Adrenal gland (tissue), 12 donors: ENCODE measurements around the gene CUEDC2. TPM values are rescaled to one million over a fixed set of nuclear protein-coding genes. Genes with fewer than 3 reads are reported as not detected.

Source experiments
- DNase-seq, 7 donors: peaks; one replicate each; pipeline ENCODE4 v3.0.0-alpha.2; 2019 to 2020
- H3K27ac ChIP-seq, 5 donors: fragments of 200-600 bp; sonication (generic) in 4 of 5; 1 replicate in 3 of 5; 2 replicates in 2 of 5; pipeline versions ENCODE4 v1.5.1 to v1.8.0; 2016 to 2020; ENCODE audit warnings: mild to moderate bottlenecking in 1 of 5
- H3K27me3 ChIP-seq: fragments of 200-600 bp; 2 replicates; pipeline ENCODE4 v1.8.0; 2021
- H3K36me3 ChIP-seq, 2 donors: fragments of 200-600 bp; replicated peaks in 1 of 2; 1 replicate in 1 of 2; 2 replicates in 1 of 2; pipeline versions ENCODE4 v1.5.1 to v1.8.0; 2018 to 2022
- H3K4me1 ChIP-seq, 2 donors: fragments of 200-600 bp; replicated peaks in 1 of 2; 1 replicate in 1 of 2; 2 replicates in 1 of 2; pipeline versions ENCODE4 v1.5.1 to v1.8.0; 2018 to 2021
- H3K4me3 ChIP-seq, 4 donors: fragments of 200-600 bp; sonication (generic) in 3 of 4; one replicate each; pipeline ENCODE4 v1.5.1; 2016 to 2018
- H3K9me3 ChIP-seq, 3 donors: fragments of 200-600 bp; sonication (generic) in 1 of 3; replicated peaks in 1 of 3; 1 replicate in 2 of 3; 2 replicates in 1 of 3; pipeline versions ENCODE4 v1.5.1 to v1.8.0; 2016 to 2021
- CTCF ChIP-seq, 6 experiments: fragments of 450-650 bp in 4 of 6; fragments of 200-600 bp in 2 of 6; sonication (generic) in 1 of 6; IDR thresholded peaks; 1 replicate in 5 of 6; 2 replicates in 1 of 6; pipeline versions ENCODE4 v1.5.1 to v1.8.0; 2016 to 2021; ENCODE audit warnings: antibody characterized with exemption in 6 of 6, mild to moderate bottlenecking in 2 of 6, moderate library complexity in 1 of 6
- POLR2A ChIP-seq, 2 donors: fragments of 450-650 bp; IDR thresholded peaks; one replicate each; pipeline ENCODE4 v1.6.1; 2017; ENCODE audit warnings: antibody characterized with exemption in 2 of 2, mild to moderate bottlenecking in 2 of 2, moderate library complexity in 1 of 2
- WGBS, 4 donors: extraction: QIAGEN DNeasy Blood & Tissue Kit in 2 of 4; methylation state at CpG; one replicate each; pipeline versions ENCODE4 v1.1.5 to v1.1.7; 2013 to 2017; 5-methylcytosine and 5-hydroxymethylcytosine counted together
- intact Hi-C, 2 donors: fragments of 100-400 bp; cut with DNase I; formaldehyde crosslinking; loops; one replicate each; pipeline versions ENCODE4 v1.14.1 to v1.15.0; 2022 to 2023
- polyA plus RNA-seq, 3 donors: library from polyadenylated mRNA; stranded (reverse); fragments of 200-250 nt in 2 of 3; fragments of 350-450 nt in 1 of 3; fragmentation: Illumina TruSeq in 1 of 3; extraction: RNeasy Lipid Tissue Mini Kit (QIAGEN cat#74804) in 1 of 3; gene quantifications; one replicate each; pipeline ENCODE4 v1.2.3, GENCODE V29; 2013 to 2014
- total RNA-seq, 9 donors: library from RNA; depleted of rRNA in 4 of 9; stranded (reverse); fragments of >200 nt in 4 of 9; fragments of 120-200 nt in 1 of 9; fragmentation: NEBNext Ultra II Directional in 1 of 9; extraction: Animal tissue kit (Norgen Biotek cat#: 25700) in 1 of 9; gene quantifications; one replicate each; pipeline versions ENCODE4 v1.1.0 to v1.2.4, GENCODE V29; 2013 to 2023
- donor health status: healthy with polysubstance abuse.
- donor health status: Bipolar disorder and iron deficiency.
- donor health status: DM: yes; HTN: yes; CAD: no.
- donor health status: DM: no; HTN: no; CAD: no.
- donor health status: DM: no; HTN: no; CAD: no.
- donor health status: DM: yes; HTN: yes; CAD: no.

CUEDC2 gene
- total and polyA plus RNA-seq, 12 donors = 70.2 to 115 (median 79.7) TPM

- intact Hi-C loops = loop anchor here in 1 of 2 donors (5.0 kb wide), 1 partner anchor 79 kb away; the partner anchor contains the start of gene NFKB2
- no peaks in the 10 kb centered on the region for H3K27me3 ChIP-seq
- peaks cover 0 to 25% of the 10 kb centered on the region in 2 donors for H3K36me3 ChIP-seq
- H3K4me1 ChIP-seq = no peaks in the 10 kb centered on the region
- H3K27ac ChIP-seq = no peak overlapping the region
- WGBS, 4 donors = 66 to 80% (median 74%) methylated on average over 7 to 9 of the region's 9 CpGs
- H3K4me3 ChIP-seq = no peak overlapping the region
- no peaks in the 10 kb centered on the region for H3K9me3 ChIP-seq
- no peak for TF ChIP-seq CTCF (IDR thresholded peaks at IDR 0.05)
- TF ChIP-seq POLR2A (IDR thresholded peaks at IDR 0.05) = no peak
- DNase-seq = no peak
These were observed 44.2 kb upstream of the CUEDC2 start for GRCh38 chr10:102476466-102477141.

- no peak for TF ChIP-seq CTCF (IDR thresholded peaks at IDR 0.05)
- TF ChIP-seq POLR2A (IDR thresholded peaks at IDR 0.05) = no peak
- H3K4me3 ChIP-seq = no peak overlapping the region
- H3K27ac ChIP-seq = no peak overlapping the region
- intact Hi-C loops = loop anchor here in 1 of 2 donors (5.0 kb wide), 1 partner anchor 78 kb away; the partner anchor contains the start of gene NFKB2
- no peaks in the 10 kb centered on the region for H3K4me1 ChIP-seq
- peak in 1 of 7 donors; percentile 45 for DNase-seq
- H3K9me3 ChIP-seq = no peaks in the 10 kb centered on the region
- 71 to 85% (median 80%) methylated on average over 6 to 9 of the region's 9 CpGs for WGBS, 4 donors
- H3K27me3 ChIP-seq = no peaks in the 10 kb centered on the region
- H3K36me3 ChIP-seq = peaks cover 0 to 15% of the 10 kb centered on the region in 2 donors
These were observed 43.2 kb upstream of the CUEDC2 start for GRCh38 chr10:102475451-102476040.

- Histone ChIP-seq H3K27me3 (no peaks in the 10 kb centered on the region), H3K4me3 (no peak overlapping the region), H3K9me3 (no peaks in the 10 kb centered on the region), H3K27ac (no peak overlapping the region), H3K4me1 (no peaks in the 10 kb centered on the region), H3K36me3 (no peaks in the 10 kb centered on the region)
- no peak for TF ChIP-seq CTCF (IDR thresholded peaks at IDR 0.05)
- no peak for TF ChIP-seq POLR2A (IDR thresholded peaks at IDR 0.05)
- DNase-seq = no peak
- intact Hi-C loops = no loop called here
- WGBS, 4 donors = 79 to 85% (median 83%) methylated on average over 19 to 27 of the region's 27 CpGs
These were observed 41.3 kb upstream of the CUEDC2 start for GRCh38 chr10:102473445-102474331.
